Lower leg skin (tissue), 4 donors: ENCODE results near the gene ADAMTS6. TPM values are rescaled to one million over a fixed set of nuclear protein-coding genes. Genes with fewer than 3 reads are reported as not detected.

Experiments
- DNase-seq, 2 donors: peaks; one replicate each; pipeline ENCODE4 v3.0.0-alpha.2; 2019; ENCODE audit warnings: low spot score in 2 of 2
- H3K4me3 ChIP-seq: fragments of 200-600 bp; sonication (generic); 2 replicates; pipeline ENCODE4 v1.5.1; 2017; ENCODE audit warnings: mild to moderate bottlenecking, low read depth; ENCODE audit not compliant: poor library complexity, severe bottlenecking
- POLR2A ChIP-seq, 2 donors: fragments of 450-650 bp; IDR thresholded peaks; one replicate each; pipeline ENCODE4 v1.6.1; 2016 to 2017; ENCODE audit warnings: antibody characterized with exemption in 2 of 2, mild to moderate bottlenecking in 1 of 2, moderate library complexity in 1 of 2
- WGBS, 2 donors: methylation state at CpG; one replicate each; pipeline ENCODE4 v1.1.5; 2018; 5-methylcytosine and 5-hydroxymethylcytosine counted together
- intact Hi-C: fragments of 100-400 bp; cut with DNase I; formaldehyde crosslinking; loops from one replicate; pipeline ENCODE4 v1.15.0; 2023; ENCODE audit warnings: low total_unique reads
- total RNA-seq, 4 donors: library from RNA; depleted of rRNA; stranded (reverse); fragments of >200 nt; gene quantifications; one replicate each; pipeline ENCODE4 v1.1.0, GENCODE V29; 2016
- TF ChIP-seq, protein P1 (sequence below), 3 donors: fragments of 450-650 bp; IDR thresholded peaks; one replicate each; pipeline ENCODE4 v1.5.1; 2016; ENCODE audit warnings: antibody characterized with exemption in 3 of 3, mild to moderate bottlenecking in 3 of 3, moderate library complexity in 2 of 3

The ADAMTS6 gene
- total RNA-seq, 4 donors from 2014 or later: 0.42 to 1.1 (median 0.82) TPM

DNA sequence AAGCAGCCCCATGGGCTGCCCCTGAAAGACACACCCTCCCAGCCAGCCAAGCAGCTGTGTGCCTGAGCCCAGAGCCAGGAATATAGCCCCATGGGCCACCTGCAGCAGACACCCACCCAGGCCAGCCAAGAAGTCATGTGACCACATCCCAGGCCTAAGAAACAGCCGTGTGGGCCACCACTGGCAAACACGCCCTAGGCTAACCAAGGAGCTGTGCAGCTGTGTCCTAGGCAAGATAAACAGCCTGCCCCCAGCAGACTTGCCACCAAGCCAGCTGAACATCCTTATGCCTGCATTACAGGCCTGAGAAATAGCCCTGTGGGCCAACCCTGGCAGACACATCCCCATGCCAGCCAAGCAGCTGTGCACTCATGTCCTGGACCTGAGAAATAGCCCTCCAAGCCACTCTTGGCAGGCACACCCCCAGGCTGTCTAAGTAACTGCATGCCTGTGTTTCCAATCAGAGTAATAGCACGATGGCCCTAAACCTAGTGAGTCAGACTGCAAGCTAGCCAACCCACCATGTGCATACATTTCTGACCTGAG, 143.0 kb downstream of the ADAMTS6 start:
- intact Hi-C loops: no loop called here
- no peak for DNase-seq
- no peak overlapping the region for H3K4me3 ChIP-seq
- WGBS, 2 donors: 72 to 76% methylated on average over 3 of the region's 3 CpGs
- no peak for TF ChIP-seq POLR2A (IDR thresholded peaks at IDR 0.05)
- TF ChIP-seq, protein P1, sequence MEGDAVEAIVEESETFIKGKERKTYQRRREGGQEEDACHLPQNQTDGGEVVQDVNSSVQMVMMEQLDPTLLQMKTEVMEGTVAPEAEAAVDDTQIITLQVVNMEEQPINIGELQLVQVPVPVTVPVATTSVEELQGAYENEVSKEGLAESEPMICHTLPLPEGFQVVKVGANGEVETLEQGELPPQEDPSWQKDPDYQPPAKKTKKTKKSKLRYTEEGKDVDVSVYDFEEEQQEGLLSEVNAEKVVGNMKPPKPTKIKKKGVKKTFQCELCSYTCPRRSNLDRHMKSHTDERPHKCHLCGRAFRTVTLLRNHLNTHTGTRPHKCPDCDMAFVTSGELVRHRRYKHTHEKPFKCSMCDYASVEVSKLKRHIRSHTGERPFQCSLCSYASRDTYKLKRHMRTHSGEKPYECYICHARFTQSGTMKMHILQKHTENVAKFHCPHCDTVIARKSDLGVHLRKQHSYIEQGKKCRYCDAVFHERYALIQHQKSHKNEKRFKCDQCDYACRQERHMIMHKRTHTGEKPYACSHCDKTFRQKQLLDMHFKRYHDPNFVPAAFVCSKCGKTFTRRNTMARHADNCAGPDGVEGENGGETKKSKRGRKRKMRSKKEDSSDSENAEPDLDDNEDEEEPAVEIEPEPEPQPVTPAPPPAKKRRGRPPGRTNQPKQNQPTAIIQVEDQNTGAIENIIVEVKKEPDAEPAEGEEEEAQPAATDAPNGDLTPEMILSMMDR (IDR thresholded peaks at IDR 0.05): no peak

DNA sequence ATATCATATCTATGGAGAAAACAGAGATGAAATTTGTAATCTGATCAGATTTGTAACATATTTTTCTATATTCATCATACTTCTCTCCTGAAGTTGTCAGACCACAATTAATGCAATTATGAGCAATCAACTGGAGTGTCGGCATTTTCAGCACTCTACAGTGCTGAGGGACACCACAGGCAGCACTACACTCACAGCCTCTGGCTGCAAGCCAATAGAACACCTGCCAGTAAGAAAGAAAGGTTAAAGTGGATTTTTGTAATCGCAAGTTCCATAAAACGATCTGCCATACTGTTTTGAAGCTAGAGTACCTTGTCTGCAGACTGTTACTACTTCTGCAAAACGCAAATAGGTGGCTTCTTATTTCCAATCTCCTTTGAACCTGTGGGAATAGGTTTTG, 147.6 kb downstream of the ADAMTS6 start:
- no peak for DNase-seq
- intact Hi-C loops: no loop called here
- TF ChIP-seq POLR2A (IDR thresholded peaks at IDR 0.05): no peak
- TF ChIP-seq, protein P1 (IDR thresholded peaks at IDR 0.05): no peak
- whole genome bisulfite sequencing, 2 donors: 68 to 70% methylated on average over 4 of the region's 4 CpGs
- no peak overlapping the region for H3K4me3 ChIP-seq

DNA sequence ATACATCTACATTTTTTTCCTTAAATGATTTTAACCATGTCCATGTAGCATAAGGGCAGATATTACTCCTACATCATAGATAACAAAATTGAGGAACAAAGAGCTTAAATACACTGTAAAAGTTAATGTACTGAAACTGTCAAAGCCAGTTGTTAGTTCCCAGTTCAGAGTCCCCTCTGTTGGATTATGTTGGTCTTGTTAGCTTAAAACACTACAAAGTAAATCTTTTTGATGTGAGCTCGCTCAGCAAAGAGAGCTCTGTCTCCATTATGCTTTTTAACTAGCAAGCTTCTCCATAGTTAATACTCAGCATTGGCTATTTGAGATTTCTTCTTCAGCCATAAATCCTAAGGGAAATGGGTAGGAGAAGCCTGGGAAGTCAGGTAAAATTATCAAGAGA, 149.1 kb downstream of the ADAMTS6 start:
- TF ChIP-seq POLR2A (IDR thresholded peaks at IDR 0.05): no peak
- TF ChIP-seq, protein P1 (IDR thresholded peaks at IDR 0.05): no peak
- 84 to 87% methylated on average over 1 of the region's 1 CpG for WGBS, 2 donors
- H3K4me3 ChIP-seq: no peak overlapping the region
- no peak for DNase-seq
- intact Hi-C loops: no loop called here

DNA sequence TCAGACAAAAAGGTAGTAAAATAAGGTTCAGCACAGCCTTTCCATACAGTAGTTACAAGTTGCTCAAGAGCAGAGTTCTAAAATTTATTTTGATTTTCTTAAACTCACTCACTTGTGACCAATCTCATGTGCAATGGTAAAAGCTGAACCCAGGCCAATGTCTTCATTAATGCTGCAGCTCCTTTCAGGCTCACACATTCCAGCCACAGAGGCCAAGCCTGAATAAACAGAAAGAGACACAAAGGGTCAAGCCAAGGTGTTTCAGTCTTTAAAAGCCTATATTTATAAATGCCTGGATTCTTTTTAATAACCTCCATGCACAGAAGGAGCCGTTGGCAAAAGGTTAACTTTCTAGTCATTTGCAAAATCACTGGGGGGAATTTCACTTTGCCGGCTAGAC, 152.5 kb downstream of the ADAMTS6 start:
- TF ChIP-seq POLR2A (IDR thresholded peaks at IDR 0.05): no peak
- TF ChIP-seq, protein P1 (IDR thresholded peaks at IDR 0.05): no peak
- DNase-seq: no peak
- WGBS, 2 donors: 52 to 63% methylated on average over 2 of the region's 2 CpGs
- intact Hi-C loops: no loop called here
- H3K4me3 ChIP-seq: no peak overlapping the region

DNA sequence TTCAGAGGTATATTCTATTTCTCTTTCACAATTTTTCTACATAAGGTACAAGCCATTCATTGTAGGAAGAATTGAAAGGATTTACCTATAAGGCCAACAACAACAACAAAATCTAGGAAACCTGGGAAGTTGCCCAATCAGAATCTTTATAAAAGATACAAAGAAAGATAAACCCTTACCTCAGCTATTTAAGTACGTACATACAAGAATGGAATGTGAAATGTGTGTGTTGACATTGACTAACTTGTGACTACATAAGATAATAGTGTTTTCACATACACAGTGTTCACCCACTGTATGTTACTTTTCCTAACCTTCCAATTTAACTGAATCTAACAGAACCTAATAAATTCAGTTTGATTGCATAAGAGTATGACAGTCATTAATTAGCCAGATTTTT, 154.1 kb downstream of the ADAMTS6 start:
- WGBS, 2 donors: 50 to 55% methylated on average over 1 of the region's 1 CpG
- no peak for DNase-seq
- TF ChIP-seq, protein P1 (IDR thresholded peaks at IDR 0.05): no peak
- no peak for TF ChIP-seq POLR2A (IDR thresholded peaks at IDR 0.05)
- H3K4me3 ChIP-seq: no peak overlapping the region
- intact Hi-C loops: no loop called here

DNA sequence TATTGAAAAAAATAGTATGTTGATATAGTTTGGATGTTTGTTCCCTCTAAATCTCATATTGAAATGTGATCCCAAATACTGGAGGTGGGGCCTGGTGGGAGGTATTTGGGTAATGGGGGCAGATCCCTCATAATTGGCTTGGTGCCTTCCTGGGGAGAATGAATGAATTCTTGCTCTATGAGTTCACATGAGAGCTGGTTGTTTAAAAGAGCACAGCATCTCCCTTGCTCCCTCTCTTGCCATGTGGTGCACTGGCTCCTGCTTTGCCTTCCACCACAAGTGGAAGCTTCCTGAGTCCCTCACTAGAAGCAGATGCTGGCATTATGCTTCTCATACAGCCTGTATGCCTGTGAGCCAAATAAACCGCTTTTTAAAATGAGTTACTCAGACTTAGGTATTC, 154.8 kb downstream of the ADAMTS6 start:
- TF ChIP-seq, protein P1 (IDR thresholded peaks at IDR 0.05): no peak
- TF ChIP-seq POLR2A (IDR thresholded peaks at IDR 0.05): no peak
- no peak for DNase-seq
- no peak overlapping the region for H3K4me3 ChIP-seq
- 48 to 58% methylated on average over 1 of the region's 1 CpG for WGBS, 2 donors
- intact Hi-C loops: no loop called here
